HEK293T (cell line): ENCODE measurements around the gene MUCL3.
"Not testable (repeated sequence)": the region's sequence is repeated elsewhere in the genome, so short reads cannot be mapped to it uniquely, and the experiment has no call there.

Source experiments
- CTCF ChIA-PET: fragments of 350-600 bp; formaldehyde crosslinking; extraction: SDS; loops from one replicate; lab custom pipeline; 2021; ENCODE audit warnings: antibody characterized with exemption, inconsistent platforms; lab: Yijun Ruan, JAX
- POLR2A ChIA-PET: fragments of 350-600 bp; formaldehyde crosslinking; extraction: SDS; loops from one replicate; lab custom pipeline; 2020; ENCODE audit warnings: antibody characterized with exemption, inconsistent platforms; lab: Yijun Ruan, JAX
- DNase-seq: peaks from one replicate; pipeline ENCODE4 v3.0.0; 2012; ENCODE audit warnings: mixed read lengths; ENCODE audit errors: extremely low spot score
- ARNT ChIP-seq: fragments of 450-650 bp; IDR thresholded peaks from 2 replicates; pipeline ENCODE4 v1.6.1; 2017; ENCODE audit warnings: mild to moderate bottlenecking
- BHLHE40 ChIP-seq: fragments of 450-650 bp; IDR thresholded peaks from 2 replicates; pipeline ENCODE4 v1.6.1; 2016; ENCODE audit warnings: mild to moderate bottlenecking, moderate library complexity, borderline replicate concordance
- CTBP1 ChIP-seq: fragments of 450-650 bp; IDR thresholded peaks from 2 replicates; pipeline ENCODE4 v1.6.1; 2016; ENCODE audit warnings: borderline replicate concordance
- ELF4 ChIP-seq: fragments of 450-650 bp; IDR thresholded peaks from 2 replicates; pipeline ENCODE4 v1.6.1; 2017; ENCODE audit warnings: antibody characterized with exemption
- FOXA1 ChIP-seq: fragments of 450-650 bp; IDR thresholded peaks from 2 replicates; pipeline ENCODE4 v1.6.1; 2016; ENCODE audit warnings: mild to moderate bottlenecking
- FOXK2 ChIP-seq: fragments of 450-650 bp; IDR thresholded peaks from 2 replicates; pipeline ENCODE4 v1.6.1; 2016; ENCODE audit warnings: mild to moderate bottlenecking
- FOXM1 ChIP-seq: fragments of 450-650 bp; IDR thresholded peaks from 2 replicates; pipeline ENCODE4 v1.6.1; 2017; ENCODE audit warnings: mild to moderate bottlenecking, borderline replicate concordance
- HDGF ChIP-seq: fragments of 450-650 bp; IDR thresholded peaks from 2 replicates; pipeline ENCODE4 v1.6.1; 2017; ENCODE audit warnings: antibody characterized with exemption, borderline replicate concordance
- L3MBTL2 ChIP-seq: fragments of 450-650 bp; conservative IDR thresholded peaks from 2 replicates; pipeline ENCODE4 v1.6.1; 2016; ENCODE audit warnings: mild to moderate bottlenecking
- LEF1 ChIP-seq: fragments of 450-650 bp; IDR thresholded peaks from 2 replicates; pipeline ENCODE4 v1.6.1; 2017; ENCODE audit warnings: mild to moderate bottlenecking, borderline replicate concordance
- NFRKB ChIP-seq: fragments of 450-650 bp; IDR thresholded peaks from 2 replicates; pipeline ENCODE4 v1.6.1; 2016; ENCODE audit warnings: mild to moderate bottlenecking, moderate library complexity
- SP1 ChIP-seq: fragments of 450-650 bp; IDR thresholded peaks from 2 replicates; pipeline ENCODE4 v1.6.1; 2017
- SUZ12 ChIP-seq: fragments of 450-650 bp; IDR thresholded peaks from 2 replicates; pipeline ENCODE4 v1.6.1; 2016; ENCODE audit warnings: mild to moderate bottlenecking
- TARDBP ChIP-seq: fragments of 450-650 bp; IDR thresholded peaks from 2 replicates; pipeline ENCODE4 v1.6.1; 2016
- ZNF384 ChIP-seq: fragments of 450-650 bp; IDR thresholded peaks from 2 replicates; pipeline ENCODE4 v1.6.1; 2016
- TF ChIP-seq, protein P1 (sequence below): fragments of 450-650 bp; IDR thresholded peaks from 2 replicates; pipeline ENCODE4 v1.6.1; 2016

The MUCL3 gene

DNA sequence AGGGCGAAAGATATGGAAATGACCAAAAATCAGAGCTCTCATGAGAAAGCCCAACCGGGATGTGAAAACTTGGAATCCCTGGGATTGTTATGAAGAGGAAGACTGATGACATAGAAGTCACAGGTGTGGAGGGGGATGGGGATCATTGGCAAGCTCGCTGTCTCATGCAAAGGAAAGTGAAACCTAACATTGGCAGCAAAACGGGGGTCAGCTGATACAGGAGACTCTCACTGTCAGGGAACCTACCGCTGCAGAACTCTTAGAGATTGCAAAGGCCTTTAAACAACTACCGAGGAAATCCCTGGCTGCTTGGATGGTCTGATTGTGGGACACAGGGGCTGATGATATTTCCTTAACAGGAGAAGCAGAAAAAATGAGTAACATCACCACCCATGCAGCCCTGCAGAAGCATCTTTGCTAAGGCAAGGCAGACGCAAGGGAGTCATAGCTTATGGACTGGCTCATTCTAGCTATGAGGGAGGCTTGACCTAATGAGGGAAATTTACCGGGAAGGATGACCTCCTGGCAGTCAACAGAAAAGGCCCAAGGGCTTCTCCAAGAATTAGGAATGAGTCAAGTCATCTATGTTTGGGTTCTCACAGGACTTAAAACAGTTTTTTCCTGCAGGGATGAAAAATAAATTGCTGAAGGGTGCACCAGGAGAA is 49.8 kb downstream of the MUCL3 start:
- CTCF ChIA-PET = interaction anchor here (1.9 kb wide), 1 partner anchor 9 kb away, joined by 5 read pairs; no protein-coding TSS in a partner anchor
- TF ChIP-seq ELF4 (no peak), NFRKB (no peak), ZNF384 (no peak), CTBP1 (no peak), HDGF (no peak), ARNT (no peak)
- TF ChIP-seq, protein P1, sequence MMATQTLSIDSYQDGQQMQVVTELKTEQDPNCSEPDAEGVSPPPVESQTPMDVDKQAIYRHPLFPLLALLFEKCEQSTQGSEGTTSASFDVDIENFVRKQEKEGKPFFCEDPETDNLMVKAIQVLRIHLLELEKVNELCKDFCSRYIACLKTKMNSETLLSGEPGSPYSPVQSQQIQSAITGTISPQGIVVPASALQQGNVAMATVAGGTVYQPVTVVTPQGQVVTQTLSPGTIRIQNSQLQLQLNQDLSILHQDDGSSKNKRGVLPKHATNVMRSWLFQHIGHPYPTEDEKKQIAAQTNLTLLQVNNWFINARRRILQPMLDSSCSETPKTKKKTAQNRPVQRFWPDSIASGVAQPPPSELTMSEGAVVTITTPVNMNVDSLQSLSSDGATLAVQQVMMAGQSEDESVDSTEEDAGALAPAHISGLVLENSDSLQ = no peak
- DNase-seq = no peak
- POLR2A ChIA-PET = no interaction called here

DNA sequence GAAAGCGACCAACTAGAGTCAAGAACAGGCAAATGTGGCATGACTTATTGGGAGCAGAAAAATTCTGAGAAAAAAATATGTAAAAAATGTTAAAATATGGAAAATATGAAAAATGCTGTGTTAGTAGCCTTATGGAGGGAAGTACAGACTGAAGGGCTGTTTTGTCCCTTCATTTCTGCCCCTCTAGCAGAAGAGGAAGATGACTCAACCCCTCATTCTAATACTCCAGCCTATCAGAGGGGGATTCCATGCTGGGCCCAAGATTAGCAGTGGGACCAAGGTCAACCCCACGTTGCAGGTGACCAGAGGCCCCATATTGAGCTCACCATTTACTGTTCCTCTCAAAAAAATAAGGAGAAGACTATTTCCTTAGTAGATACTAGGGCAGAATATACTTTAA is 51.1 kb downstream of the MUCL3 start:
- no peak for DNase-seq
- ChIA-PET POLR2A (no interaction called here), CTCF (interaction anchor here (1.9 kb wide), 1 partner anchor 10 kb away, joined by 5 read pairs; no protein-coding TSS in a partner anchor)
- TF ChIP-seq ZNF384 (no peak), FOXA1 (no peak)

DNA sequence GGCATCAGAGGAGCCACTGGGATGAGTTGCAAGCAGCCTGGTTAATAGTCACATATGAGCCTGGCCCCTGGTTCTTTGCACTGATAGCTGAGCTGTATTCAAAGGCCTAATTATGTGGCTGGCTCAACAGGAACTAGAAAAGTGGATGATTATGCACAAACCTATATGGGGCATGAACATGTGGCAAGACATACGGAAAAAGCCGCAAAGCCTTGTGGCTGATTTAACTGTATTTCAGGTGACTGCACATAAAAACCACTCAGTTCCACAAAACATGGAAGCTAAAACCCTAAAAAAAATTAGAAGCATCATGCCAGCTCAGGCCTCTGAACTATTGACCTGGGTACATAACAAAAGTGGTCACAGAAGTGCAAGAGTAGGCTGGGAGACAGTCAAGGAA is 56.5 kb downstream of the MUCL3 start:
- no peak for DNase-seq
- ChIA-PET CTCF (no interaction called here), POLR2A (no interaction called here)
- TF ChIP-seq FOXM1 = no peak
- TF ChIP-seq BHLHE40 = no peak
- TF ChIP-seq HDGF = no peak
- no peak for TF ChIP-seq LEF1
- TF ChIP-seq TARDBP = no peak
- TF ChIP-seq L3MBTL2 = no peak
- no peak for TF ChIP-seq FOXK2
- no peak for TF ChIP-seq NFRKB
- TF ChIP-seq SP1 = no peak
- no peak for TF ChIP-seq ZNF384
- no peak for TF ChIP-seq ARNT
- TF ChIP-seq ELF4 = no peak
- TF ChIP-seq CTBP1 = no peak

DNA sequence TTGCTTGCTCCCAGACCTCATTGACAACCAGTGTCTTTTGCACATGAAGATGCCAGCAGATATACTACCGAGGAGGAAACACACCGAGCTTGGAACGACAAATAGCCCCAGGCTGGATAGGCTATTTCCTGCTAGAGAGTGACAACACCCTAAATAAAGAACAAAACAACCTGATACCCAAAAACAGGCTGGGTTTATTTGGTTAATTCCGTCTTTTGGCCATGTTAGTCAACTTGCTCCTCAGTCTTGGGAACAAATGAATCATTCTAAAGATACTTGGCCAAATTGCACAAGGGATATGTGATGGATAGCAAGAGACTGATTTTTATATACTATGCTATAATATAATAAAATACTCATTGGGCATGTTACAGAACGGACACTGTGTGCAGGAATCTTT is 58.0 kb downstream of the MUCL3 start:
- CTCF ChIA-PET = no interaction called here

DNA sequence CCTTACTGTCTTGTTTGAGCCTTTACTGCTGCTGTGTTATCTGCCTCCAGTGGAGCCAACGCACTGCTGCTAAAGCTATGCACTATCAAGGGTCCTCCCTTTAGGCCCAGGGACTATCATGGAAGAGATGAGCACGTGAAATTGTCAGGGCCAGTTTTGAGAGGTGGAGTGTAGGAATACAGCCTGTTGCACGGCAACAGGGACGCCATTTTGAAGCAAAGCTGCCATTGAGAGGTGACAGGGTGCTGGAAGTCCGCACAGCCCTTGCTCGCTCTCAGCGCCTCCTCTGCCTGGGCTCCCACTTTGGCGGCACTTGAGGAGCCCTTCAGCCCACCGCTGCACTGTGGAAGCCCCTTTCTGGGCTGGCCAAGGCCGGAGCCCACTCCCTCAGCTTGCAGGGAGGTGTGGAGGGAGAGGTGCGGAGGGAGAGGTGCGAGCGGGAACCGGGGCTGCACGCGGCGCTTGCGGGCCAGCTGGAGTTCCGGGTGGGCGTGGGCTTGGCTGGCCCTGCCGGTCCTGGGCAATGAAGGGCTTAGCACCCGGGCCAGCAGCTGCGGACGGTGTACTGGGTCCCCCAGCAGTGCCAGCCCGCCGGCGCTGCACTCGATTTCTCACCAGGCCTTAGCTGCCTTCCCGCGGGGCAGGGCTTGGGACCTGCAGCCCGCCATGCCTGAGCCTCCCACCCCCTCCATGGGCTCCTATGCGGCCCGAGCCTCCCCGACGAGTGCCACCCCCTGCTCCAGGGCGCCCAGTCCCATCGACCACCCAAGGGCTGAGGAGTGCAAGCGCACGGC is 59.5 kb downstream of the MUCL3 start:
- CTCF ChIA-PET = interaction anchor here (0.9 kb wide), 1 partner anchor 87 kb away, joined by 3 read pairs; no protein-coding TSS in a partner anchor
- POLR2A ChIA-PET = not testable (repeated sequence)

More for the DNA sequence above, 58.0 kb downstream of the MUCL3 start:
- TF ChIP-seq ELF4 = no peak
- DNase-seq = no peak
- POLR2A ChIA-PET = no interaction called here

DNA sequence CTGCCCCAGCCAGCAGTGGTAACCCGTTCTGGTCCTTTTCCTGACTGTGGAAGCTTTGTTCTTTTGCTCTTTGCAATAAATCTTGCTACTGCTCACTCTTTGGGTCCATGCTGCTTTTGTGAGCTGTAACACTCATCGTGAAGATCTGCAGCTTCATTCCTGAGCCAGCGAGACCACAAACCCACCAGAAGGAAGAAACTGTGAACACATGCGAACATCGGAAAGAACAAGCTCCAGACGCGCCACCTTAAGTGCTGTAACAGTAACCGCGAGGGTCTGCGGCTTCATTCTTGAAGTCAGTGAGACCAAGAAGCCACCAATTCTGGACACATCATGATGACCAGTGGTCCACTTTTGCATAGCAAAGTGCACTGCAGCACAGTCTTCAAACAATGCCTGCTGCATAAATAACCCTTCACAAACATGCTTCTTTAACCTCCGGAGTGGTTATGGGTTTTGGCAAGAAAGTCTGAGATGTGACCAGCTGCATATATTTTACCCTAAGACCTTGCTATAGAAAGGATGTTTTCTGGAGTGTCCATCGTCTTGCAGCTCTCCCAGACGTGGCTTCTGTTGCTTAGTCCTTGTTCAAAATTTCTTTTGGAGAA is 60.6 kb downstream of the MUCL3 start:
- ChIA-PET POLR2A (no interaction called here), CTCF (no interaction called here)
- TF ChIP-seq SUZ12 (no peak), NFRKB (no peak), FOXM1 (no peak), LEF1 (no peak), CTBP1 (no peak), FOXK2 (no peak), SP1 (no peak), FOXA1 (no peak), HDGF (no peak), BHLHE40 (no peak), TARDBP (no peak), L3MBTL2 (no peak), ARNT (no peak), ELF4 (no peak), ZNF384 (no peak)
- TF ChIP-seq, protein P1 = no peak
- DNase-seq = no peak

More for the DNA sequence above, 59.5 kb downstream of the MUCL3 start:
- not testable (repeated sequence) for DNase-seq

DNA sequence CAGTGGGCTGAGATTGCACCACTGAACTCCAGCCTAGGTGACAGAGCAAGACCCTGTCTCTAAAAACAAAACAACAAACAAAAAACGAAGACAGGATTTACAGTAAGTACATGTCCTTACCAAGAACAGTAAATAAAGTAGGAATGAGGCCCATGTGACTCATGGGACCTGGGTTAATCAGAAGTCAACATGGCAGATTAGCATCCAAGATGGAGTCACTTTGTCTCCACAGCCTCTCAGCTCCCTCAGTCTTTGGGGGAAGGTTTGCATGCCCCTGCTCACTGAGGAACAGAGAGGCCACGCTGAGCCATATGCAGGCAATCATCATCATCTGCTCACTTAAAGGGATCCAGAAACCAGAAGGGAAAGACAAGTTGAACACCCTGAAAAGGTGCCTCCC is 61.7 kb downstream of the MUCL3 start:
- TF ChIP-seq BHLHE40 (no peak), FOXM1 (no peak), ZNF384 (no peak), FOXK2 (no peak), CTBP1 (no peak), L3MBTL2 (no peak)
- POLR2A ChIA-PET = no interaction called here
- DNase-seq = no peak
- CTCF ChIA-PET = no interaction called here
